TTC549 (cell line): Measurements from ENCODE around the gene SPP2.

Source experiments
- FAIRE-seq: peaks from 2 replicates; lab custom pipeline; 2012; peaks lifted over from hg19 to GRCh38; lab: Jason Lieb, UNC

Gene SPP2

GRCh38 chr2:234092344-234092743 is 41.8 kb downstream of the SPP2 start:
- FAIRE-seq, result no peak

GRCh38 chr2:234095301-234095700 is 44.8 kb downstream of the SPP2 start:
- FAIRE-seq, result no peak

- no peak for FAIRE-seq
Observed at GRCh38 chr2:234096164-234096563, 45.7 kb downstream of the SPP2 start.

GRCh38 chr2:234098681-234099080 is 48.2 kb downstream of the SPP2 start:
- FAIRE-seq, result no peak

GRCh38 chr2:234099266-234099665 is 48.8 kb downstream of the SPP2 start:
- FAIRE-seq, result no peak

- no peak for FAIRE-seq
Observed at GRCh38 chr2:234100686-234101085, 50.2 kb downstream of the SPP2 start.

- FAIRE-seq, result no peak
Observed at GRCh38 chr2:234102112-234102511, 51.6 kb downstream of the SPP2 start.

- FAIRE-seq, result no peak
Observed at GRCh38 chr2:234107861-234108260, 57.4 kb downstream of the SPP2 start.

GRCh38 chr2:234109321-234109720 is 58.8 kb downstream of the SPP2 start:
- no peak for FAIRE-seq

- FAIRE-seq, result no peak
Observed at GRCh38 chr2:234110219-234110618, 59.7 kb downstream of the SPP2 start.

GRCh38 chr2:234111523-234111922 is 61.0 kb downstream of the SPP2 start:
- FAIRE-seq, result no peak

GRCh38 chr2:234116010-234116409 is 65.5 kb downstream of the SPP2 start:
- FAIRE-seq, result no peak

- FAIRE-seq, result no peak
Observed at GRCh38 chr2:234121999-234122398, 71.5 kb downstream of the SPP2 start.

GRCh38 chr2:234125451-234126145 is 75.1 kb downstream of the SPP2 start:
- no peak for FAIRE-seq

- FAIRE-seq, result no peak
Observed at GRCh38 chr2:234126146-234126470, 75.6 kb downstream of the SPP2 start.
